Tibial nerve (tissue), 4 donors: Measurements from ENCODE around the gene KDM4B.

Source experiments
- CTCF ChIP-seq, 5 experiments: fragments of 200-600 bp in 3 of 5; fragments of 450-650 bp in 2 of 5; sonication (generic) in 3 of 5; IDR thresholded peaks; one replicate each; pipeline ENCODE4 v1.5.1; 2016 to 2019; ENCODE audit warnings: antibody characterized with exemption in 5 of 5, mild to moderate bottlenecking in 3 of 5, moderate library complexity in 2 of 5
- EP300 ChIP-seq, 2 donors: sonication (generic); formaldehyde crosslinking; IDR thresholded peaks; one replicate each; pipeline ENCODE4 v1.6.1; 2017; ENCODE audit warnings: antibody characterized with exemption in 2 of 2, mild to moderate bottlenecking in 1 of 2
- POLR2A ChIP-seq, 2 donors: fragments of 450-650 bp; IDR thresholded peaks; one replicate each; pipeline ENCODE4 v1.6.1; 2017; ENCODE audit warnings: antibody characterized with exemption in 2 of 2, mild to moderate bottlenecking in 2 of 2, moderate library complexity in 2 of 2

GRCh38 chr19:5081443-5082161 lies 112.7 kb downstream of the KDM4B start:
- TF ChIP-seq CTCF (IDR thresholded peaks at IDR 0.05), result no peak
- TF ChIP-seq POLR2A (IDR thresholded peaks at IDR 0.05), result no peak
- TF ChIP-seq EP300 (IDR thresholded peaks at IDR 0.05), result no peak
